ENCODE data around the gene METAP1D. TPM values are rescaled to one million over a fixed set of nuclear protein-coding genes. Genes with fewer than 3 reads are reported as not detected.
A peak's percentile ranks its signal among the peaks of the same experiment; 100 is the strongest.

METAP1D gene
- total RNA-seq, 1 donor from 2014 or later: 6.3 TPM

- H3K36me3 ChIP-seq (ENCODE audit: control insufficient read depth, insufficient read depth, low read length): no peaks in the 10 kb centered on the region
- H3K27me3 ChIP-seq (ENCODE audit: control insufficient read depth, insufficient read depth, low read length): peaks cover 55% of the 10 kb centered on the region
- peak within 1 kb of the TSS; percentile 45 for H3K4me3 ChIP-seq (ENCODE audit: low read depth, low read length)
- TF ChIP-seq CTCF (IDR thresholded peaks at IDR 0.05; ENCODE audit: insufficient read depth, low read length, poor library complexity, severe bottlenecking): no peak
- peak; percentile 41 for DNase-seq (ENCODE audit: low read depth)
Observed at GRCh38 chr2:172102391-172103359, 102.9 kb downstream of the METAP1D start, which contains the start of gene DLX2. Gene DLX2 (minus strand): TSS chr2:172102900. CDS start chr2:172102538, 362 bp downstream.

- peak; percentile 95 for TF ChIP-seq CTCF (IDR thresholded peaks at IDR 0.05; ENCODE audit: insufficient read depth, low read length, poor library complexity, severe bottlenecking)
- peak; percentile 52 for DNase-seq (ENCODE audit: low read depth)
- Histone ChIP-seq H3K27me3 (ENCODE audit: control insufficient read depth, insufficient read depth, low read length) (peaks cover 64% of the 10 kb centered on the region), H3K4me3 (ENCODE audit: low read depth, low read length) (no peak overlapping the region), H3K36me3 (ENCODE audit: control insufficient read depth, insufficient read depth, low read length) (no peaks in the 10 kb centered on the region)
Observed at GRCh38 chr2:172103471-172104272, 103.9 kb downstream of the METAP1D start.

GRCh38 chr2:172105471-172106107 lies 105.8 kb downstream of the METAP1D start:
- peak overlapping the region; percentile 24 for H3K4me3 ChIP-seq (ENCODE audit: low read depth, low read length)
- peaks cover 57% of the 10 kb centered on the region for H3K27me3 ChIP-seq (ENCODE audit: control insufficient read depth, insufficient read depth, low read length)
- no peaks in the 10 kb centered on the region for H3K36me3 ChIP-seq (ENCODE audit: control insufficient read depth, insufficient read depth, low read length)
- DNase-seq (ENCODE audit: low read depth): no peak
- TF ChIP-seq CTCF (IDR thresholded peaks at IDR 0.05; ENCODE audit: insufficient read depth, low read length, poor library complexity, severe bottlenecking): no peak

- DNase-seq (ENCODE audit: low read depth): no peak
- peaks cover 50% of the 10 kb centered on the region for H3K27me3 ChIP-seq (ENCODE audit: control insufficient read depth, insufficient read depth, low read length)
- no peaks in the 10 kb centered on the region for H3K36me3 ChIP-seq (ENCODE audit: control insufficient read depth, insufficient read depth, low read length)
- TF ChIP-seq CTCF (IDR thresholded peaks at IDR 0.05; ENCODE audit: insufficient read depth, low read length, poor library complexity, severe bottlenecking): peak; percentile 55
- peak overlapping the region; percentile 24 for H3K4me3 ChIP-seq (ENCODE audit: low read depth, low read length)
Observed at GRCh38 chr2:172106108-172106961, 106.6 kb downstream of the METAP1D start.
